Small intestine (tissue), 7 donors: ENCODE results near the gene PBLD. TPM values are rescaled to one million over a fixed set of nuclear protein-coding genes. Genes with fewer than 3 reads are reported as not detected.
"Not testable (repeated sequence)": the region's sequence is repeated elsewhere in the genome, so short reads cannot be mapped to it uniquely, and the experiment has no call there.

Experiments
- DNase-seq, 2 donors: peaks; one replicate each; pipeline versions ENCODE4 v3.0.0 to v3.0.0-alpha.2; 2013
- FAIRE-seq: peaks from 2 replicates; lab custom pipeline; 2012; peaks lifted over from hg19 to GRCh38; lab: Jason Lieb, UNC
- H3K27ac ChIP-seq, 3 donors: one replicate each; pipeline ENCODE4 v1.5.1; 2013; ENCODE audit warnings: low read length in 2 of 3, mild to moderate bottlenecking in 2 of 3, control low read depth in 1 of 3, inconsistent platforms in 1 of 3, low read depth in 1 of 3, moderate library complexity in 1 of 3
- H3K27me3 ChIP-seq, 3 donors: one replicate each; pipeline ENCODE4 v1.6.1; 2013; ENCODE audit warnings: low read length in 3 of 3, inconsistent platforms in 1 of 3; ENCODE audit not compliant: control insufficient read depth in 3 of 3, insufficient read depth in 3 of 3
- H3K36me3 ChIP-seq, 3 donors: one replicate each; pipeline ENCODE4 v1.6.1; 2013; ENCODE audit warnings: low read length in 3 of 3, inconsistent platforms in 1 of 3, low read depth in 1 of 3, mild to moderate bottlenecking in 1 of 3, moderate library complexity in 1 of 3; ENCODE audit not compliant: control insufficient read depth in 3 of 3, insufficient read depth in 2 of 3
- H3K4me1 ChIP-seq, 3 donors: one replicate each; pipeline ENCODE4 v1.6.1; 2013; ENCODE audit warnings: low read length in 2 of 3, inconsistent platforms in 1 of 3, low read depth in 1 of 3, mild to moderate bottlenecking in 1 of 3, moderate library complexity in 1 of 3; ENCODE audit not compliant: control insufficient read depth in 3 of 3, insufficient read depth in 2 of 3
- H3K4me3 ChIP-seq, 3 donors: one replicate each; pipeline ENCODE4 v1.5.1; 2013; ENCODE audit warnings: low read length in 3 of 3, control low read depth in 1 of 3, inconsistent platforms in 1 of 3, low read depth in 1 of 3, mild to moderate bottlenecking in 1 of 3, moderate library complexity in 1 of 3
- H3K9me3 ChIP-seq, 2 donors: one replicate each; pipeline ENCODE4 v1.6.1; 2013; ENCODE audit warnings: low read depth in 1 of 2, low read length in 1 of 2; ENCODE audit not compliant: control insufficient read depth in 2 of 2, insufficient read depth in 1 of 2
- WGBS, 3 donors: extraction: QIAGEN DNeasy Blood & Tissue Kit; methylation state at CpG; one replicate each; pipeline ENCODE4 v1.1.7; 2013; 5-methylcytosine and 5-hydroxymethylcytosine counted together
- polyA plus RNA-seq, 4 donors: library from polyadenylated mRNA; stranded (reverse) in 3 of 4; unstranded in 1 of 4; fragments of 200-250 nt in 3 of 4; fragments of 120-200 nt in 1 of 4; gene quantifications; one replicate each; pipeline versions ENCODE4 v1.2.1 to v1.2.3, GENCODE V29; 2013
- donor health status: healthy with polysubstance abuse.
- donor health status: control.
- donor health status: control.
- donor health status: Bipolar disorder and iron deficiency.
- donor health status: healthy.

PBLD gene
- polyA plus RNA-seq, 4 donors, result 45.1 to 333 (median 220) TPM

DNA sequence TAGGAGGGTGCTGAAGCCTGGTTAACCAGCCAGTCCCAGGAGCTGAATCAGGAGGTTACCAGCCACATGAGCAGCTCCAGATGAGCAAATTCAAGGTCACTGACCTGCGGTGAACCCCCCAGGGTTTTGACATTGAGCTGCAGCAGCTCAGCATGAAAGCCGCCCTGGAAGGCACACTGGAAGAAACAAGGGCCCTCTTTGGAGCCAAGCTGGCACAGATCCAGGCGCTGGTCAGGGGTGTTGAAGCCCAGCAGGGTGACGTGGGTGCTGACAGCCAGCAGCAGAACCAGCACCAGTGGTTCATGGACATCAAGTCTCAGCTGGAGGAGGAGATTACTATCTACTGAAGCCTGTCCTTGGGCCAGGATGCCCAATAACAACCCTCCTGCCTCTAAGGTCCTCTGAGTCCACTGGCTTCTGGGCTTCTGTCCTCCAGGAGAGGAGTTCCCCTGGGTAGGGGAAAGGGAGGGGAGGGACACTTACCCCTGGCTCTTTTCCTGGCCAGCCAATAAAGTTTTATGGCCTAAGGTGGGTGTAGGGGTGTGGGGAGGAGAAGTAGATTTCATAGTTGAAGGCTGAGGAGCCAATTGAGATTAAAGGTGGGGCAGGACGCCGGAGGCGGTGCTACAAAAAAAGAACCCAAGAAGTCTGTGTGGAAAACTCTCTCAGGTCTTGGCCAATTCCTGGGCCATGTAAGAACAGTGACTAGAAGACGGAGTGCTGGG, 71.4 kb downstream of the PBLD start:
- DNase-seq (no peak), FAIRE-seq (no peak)
- WGBS, 3 donors, result 85 to 92% (median 89%) methylated on average over 8 of the region's 8 CpGs

DNA sequence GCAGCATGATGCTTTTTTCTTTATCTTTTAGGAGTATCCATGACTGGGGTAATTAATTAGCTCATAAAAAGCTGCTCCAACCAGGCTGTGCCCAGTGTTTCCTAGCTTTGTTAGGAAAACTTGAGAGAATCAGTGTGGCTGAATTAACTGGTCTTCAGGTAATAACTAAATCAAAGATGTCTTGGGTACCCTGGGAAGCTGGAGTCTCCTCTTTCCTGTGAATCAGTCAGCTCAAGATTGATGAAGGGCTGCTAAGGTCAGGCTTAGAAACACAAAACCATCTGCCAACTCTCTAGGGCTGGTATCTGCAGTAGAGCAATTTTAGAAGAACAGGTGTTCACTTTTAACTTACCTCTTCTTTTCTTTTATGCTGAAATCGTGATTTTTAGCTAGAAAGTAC, 79.4 kb downstream of the PBLD start:
- Histone ChIP-seq H3K36me3 (peaks cover 0 to 4% (median 0%) of the 10 kb centered on the region in 3 donors), H3K27ac (no peak overlapping the region), H3K4me3 (no peak overlapping the region), H3K4me1 (no peaks in the 10 kb centered on the region), H3K9me3 (no peaks in the 10 kb centered on the region), H3K27me3 (no peaks in the 10 kb centered on the region)
- WGBS, 3 donors, result 38 to 56% (median 54%) methylated on average over 1 of the region's 1 CpG
- DNase-seq (no peak), FAIRE-seq (no peak)

More for the DNA sequence above, 71.4 kb downstream of the PBLD start:
- Histone ChIP-seq H3K4me3 (no peak overlapping the region), H3K9me3 (peaks cover 0 to 11% of the 10 kb centered on the region in 2 donors), H3K27ac (no peak overlapping the region), H3K36me3 (peaks cover 0 to 31% (median 0%) of the 10 kb centered on the region in 3 donors), H3K4me1 (no peaks in the 10 kb centered on the region), H3K27me3 (no peaks in the 10 kb centered on the region)

DNA sequence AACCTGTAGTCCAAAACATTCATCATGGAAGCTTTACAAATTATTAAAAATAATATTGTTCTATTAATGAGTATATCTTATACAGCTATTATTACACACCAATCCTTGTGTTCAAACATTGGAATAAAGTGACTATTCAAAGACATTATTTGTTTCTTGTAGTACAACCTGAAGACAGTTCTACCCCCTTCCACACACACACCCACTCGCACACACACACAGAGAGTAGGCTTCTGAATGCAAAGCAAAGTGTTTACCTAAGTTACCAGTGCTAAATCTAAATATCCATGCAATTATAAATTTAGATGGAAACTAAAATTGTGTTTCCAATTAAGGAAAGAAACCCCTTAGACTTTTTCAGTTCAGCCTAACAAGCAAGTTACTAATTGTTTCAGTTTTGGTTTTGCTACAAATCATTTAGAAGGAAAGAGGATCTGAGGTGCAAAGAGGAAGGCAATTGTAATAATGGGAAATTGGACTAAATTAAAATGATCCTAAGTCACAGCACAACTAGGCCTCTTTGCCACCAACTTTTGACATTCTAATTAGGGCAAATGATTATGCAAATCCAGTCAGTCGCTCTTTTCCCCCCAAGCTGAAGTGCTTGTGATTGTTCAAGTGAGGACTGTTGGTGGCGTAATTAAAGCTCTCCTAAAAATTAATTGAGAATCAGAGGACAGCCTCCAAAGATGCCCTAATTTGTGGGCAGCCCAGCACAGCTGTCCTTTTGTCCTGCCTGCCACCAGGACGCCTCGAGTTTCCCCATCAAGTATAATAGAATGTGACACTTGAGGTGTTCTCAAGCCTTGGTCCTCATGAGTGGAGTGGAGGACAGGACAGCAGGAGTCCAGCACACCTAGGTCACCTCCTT, 80.9 kb downstream of the PBLD start:
- Histone ChIP-seq H3K27me3 (no peaks in the 10 kb centered on the region), H3K4me3 (no peak overlapping the region), H3K36me3 (peaks cover 0 to 5% (median 0%) of the 10 kb centered on the region in 3 donors), H3K4me1 (no peaks in the 10 kb centered on the region), H3K27ac (no peak overlapping the region), H3K9me3 (no peaks in the 10 kb centered on the region)
- no peak for DNase-seq
- no peak for FAIRE-seq
- 83 to 91% (median 85%) methylated on average over 5 of the region's 5 CpGs for WGBS, 3 donors

DNA sequence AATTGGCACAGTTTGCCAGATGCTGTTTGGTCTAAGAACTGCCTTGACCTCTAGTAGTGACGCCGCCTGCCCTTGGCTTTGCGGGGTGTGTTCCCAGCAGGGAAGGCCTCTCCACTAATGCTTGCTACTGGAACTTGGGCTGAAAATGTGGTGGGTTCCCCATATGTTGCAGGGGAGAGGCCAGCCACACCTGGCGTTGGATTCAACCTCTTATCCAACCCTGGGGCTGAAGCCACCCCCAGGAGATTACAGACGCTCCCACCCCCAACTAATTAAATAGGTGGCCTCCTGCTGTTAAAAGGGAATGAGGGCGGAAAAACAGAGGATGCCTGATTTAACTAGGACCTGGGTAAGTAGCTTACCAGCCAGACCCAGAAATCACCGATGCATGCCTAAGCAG, 81.6 kb downstream of the PBLD start:
- WGBS, 3 donors, result 87 to 93% (median 89%) methylated on average over 7 of the region's 7 CpGs
- no peak overlapping the region for H3K4me3 ChIP-seq
- DNase-seq, result no peak
- FAIRE-seq, result no peak
- no peaks in the 10 kb centered on the region for H3K4me1 ChIP-seq
- no peaks in the 10 kb centered on the region for H3K27me3 ChIP-seq
- no peak overlapping the region for H3K27ac ChIP-seq
- no peaks in the 10 kb centered on the region for H3K9me3 ChIP-seq
- H3K36me3 ChIP-seq, result peaks cover 0 to 5% (median 0%) of the 10 kb centered on the region in 3 donors

- Histone ChIP-seq H3K4me3 (no peak overlapping the region), H3K4me1 (no peaks in the 10 kb centered on the region), H3K27ac (no peak overlapping the region), H3K9me3 (no peaks in the 10 kb centered on the region), H3K36me3 (peaks cover 0 to 5% (median 0%) of the 10 kb centered on the region in 3 donors), H3K27me3 (no peaks in the 10 kb centered on the region)
- DNase-seq (no peak), FAIRE-seq (no peak)
- 91 to 95% (median 92%) methylated on average over 4 of the region's 4 CpGs for WGBS, 3 donors
These were observed 83.4 kb downstream of the PBLD start for GRCh38 chr10:68249297-68249696.

GRCh38 chr10:68247931-68248330, 84.8 kb downstream of the PBLD start:
- Histone ChIP-seq H3K9me3 (no peaks in the 10 kb centered on the region), H3K27ac (no peak overlapping the region), H3K4me1 (no peaks in the 10 kb centered on the region), H3K36me3 (peaks cover 0 to 5% (median 0%) of the 10 kb centered on the region in 3 donors), H3K27me3 (no peaks in the 10 kb centered on the region), H3K4me3 (no peak overlapping the region)
- 80 to 86% (median 86%) methylated on average over 6 of the region's 6 CpGs for WGBS, 3 donors
- no peak for FAIRE-seq
- DNase-seq, result no peak

GRCh38 chr10:68246397-68246796, 86.3 kb downstream of the PBLD start:
- FAIRE-seq, result not testable (repeated sequence)

DNA sequence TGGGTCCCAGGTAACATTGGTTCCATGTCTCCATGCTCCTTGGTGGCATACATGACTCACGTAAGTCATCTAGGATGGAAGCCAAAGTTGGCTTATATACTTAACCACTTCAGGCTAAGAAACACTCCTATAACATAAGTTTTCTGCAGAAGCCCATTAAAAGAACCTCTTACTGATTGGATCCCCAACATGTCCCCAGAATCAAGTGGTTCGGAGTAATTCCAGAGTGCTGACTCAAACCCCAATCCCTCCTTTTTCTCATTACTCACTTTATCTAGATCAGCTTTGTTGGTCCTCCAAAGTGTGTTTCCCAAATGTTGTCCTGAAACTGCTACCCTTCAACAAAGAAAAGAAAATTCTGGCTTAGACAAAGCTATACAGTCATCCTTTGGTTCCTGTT, 90.7 kb downstream of the PBLD start:
- H3K9me3 ChIP-seq, result no peaks in the 10 kb centered on the region
- DNase-seq, result no peak
- WGBS, 3 donors, result 72 to 95% (median 93%) methylated on average over 2 of the region's 2 CpGs
- no peak overlapping the region for H3K4me3 ChIP-seq
- H3K27ac ChIP-seq, result no peak overlapping the region
- peaks cover 0 to 5% (median 0%) of the 10 kb centered on the region in 3 donors for H3K36me3 ChIP-seq
- no peaks in the 10 kb centered on the region for H3K4me1 ChIP-seq
- FAIRE-seq, result no peak
- H3K27me3 ChIP-seq, result no peaks in the 10 kb centered on the region

More at GRCh38 chr10:68246397-68246796, 86.3 kb downstream of the PBLD start:
- H3K9me3 ChIP-seq, H3K4me3 ChIP-seq, H3K27ac ChIP-seq, DNase-seq, H3K4me1 ChIP-seq, H3K27me3 ChIP-seq, H3K36me3 ChIP-seq: not testable (repeated sequence)
- 88 to 91% (median 91%) methylated on average over 7 of the region's 7 CpGs for WGBS, 3 donors
